CD8-positive, alpha-beta memory T cell (primary cell): Measurements from ENCODE around the gene RPS25. TPM values are rescaled to one million over a fixed set of nuclear protein-coding genes. Genes with fewer than 3 reads are reported as not detected.

Experiments
- CTCF ChIA-PET: fragments of 350-600 bp; sonication (Branson Sonifier 250); formaldehyde crosslinking; loops from one replicate; lab custom pipeline; 2021; ENCODE audit warnings: antibody characterized with exemption; lab: Charles Lee
- POLR2A ChIA-PET: fragments of 350-600 bp; sonication (Branson Sonifier 250); formaldehyde crosslinking; loops from one replicate; lab custom pipeline; 2021; ENCODE audit warnings: antibody characterized with exemption; lab: Charles Lee
- DNase-seq, 5 donors: peaks; one replicate each; pipeline versions ENCODE4 v3.0.0 to v3.0.0-alpha.2; 2020 to 2022; ENCODE audit warnings: mixed read lengths in 1 of 5
- H3K27ac ChIP-seq: one replicate; pipeline ENCODE4 v1.7.0; 2013; ENCODE audit warnings: low read depth, mild to moderate bottlenecking, low read length, moderate library complexity
- H3K27me3 ChIP-seq: 2 replicates; pipeline ENCODE4 v1.7.0; 2013; ENCODE audit warnings: low read length, mild to moderate bottlenecking; ENCODE audit not compliant: insufficient read depth, poor library complexity, severe bottlenecking
- H3K36me3 ChIP-seq: 2 replicates; pipeline ENCODE4 v1.7.0; 2013; ENCODE audit warnings: mild to moderate bottlenecking, low read length, moderate library complexity; ENCODE audit not compliant: insufficient read depth
- H3K4me1 ChIP-seq: 2 replicates; pipeline ENCODE4 v1.7.0; 2013; ENCODE audit warnings: mild to moderate bottlenecking, low read length, moderate library complexity; ENCODE audit not compliant: insufficient read depth
- H3K4me3 ChIP-seq: 2 replicates; pipeline ENCODE4 v1.7.0; 2013; ENCODE audit warnings: mild to moderate bottlenecking, low read length
- H3K9me3 ChIP-seq: 2 replicates; pipeline ENCODE4 v1.7.0; 2013; ENCODE audit warnings: mild to moderate bottlenecking, low read length
- H3K27ac Mint-ChIP-seq, 8 donors: one replicate each; pipeline ENCODE4 v1.8.0; 2020 to 2021; ENCODE audit warnings: mixed read lengths in 8 of 8, mild to moderate bottlenecking in 6 of 8, inconsistent platforms in 3 of 8, moderate library complexity in 3 of 8
- H3K27me3 Mint-ChIP-seq, 2 donors: one replicate each; pipeline ENCODE4 v1.8.0; 2020 to 2021; ENCODE audit warnings: mixed read lengths in 2 of 2, mild to moderate bottlenecking in 1 of 2, moderate library complexity in 1 of 2
- H3K36me3 Mint-ChIP-seq, 3 donors: one replicate each; pipeline ENCODE4 v1.8.0; 2020 to 2021; ENCODE audit warnings: mixed read lengths in 3 of 3, inconsistent platforms in 1 of 3, mild to moderate bottlenecking in 1 of 3
- H3K4me1 Mint-ChIP-seq, 3 donors: one replicate each; pipeline ENCODE4 v1.8.0; 2020 to 2021; ENCODE audit warnings: mixed read lengths in 3 of 3, inconsistent platforms in 1 of 3, mild to moderate bottlenecking in 1 of 3
- H3K4me3 Mint-ChIP-seq, 7 donors: one replicate each; pipeline ENCODE4 v1.8.0; 2020 to 2021; ENCODE audit warnings: mixed read lengths in 7 of 7, mild to moderate bottlenecking in 6 of 7, moderate library complexity in 4 of 7, inconsistent platforms in 2 of 7
- H3K9me3 Mint-ChIP-seq, 5 donors: one replicate each; pipeline ENCODE4 v1.8.0; 2020 to 2022; ENCODE audit warnings: mixed read lengths in 5 of 5, mild to moderate bottlenecking in 3 of 5, moderate library complexity in 2 of 5, inconsistent platforms in 1 of 5
- polyA plus RNA-seq: library from polyadenylated mRNA; unstranded; fragments of 300-500 nt; fragmentation: Illumina TruSeq; gene quantifications from one replicate; pipeline ENCODE4 v1.2.3, GENCODE V29; 2021
- total RNA-seq, 2 experiments: library from RNA; stranded (reverse); gene quantifications; one replicate each; pipeline ENCODE4 v1.2.3, GENCODE V29; 2021

Gene RPS25
- total and polyA plus RNA-seq, 3 experiments from 2014 or later = 1,415 to 4,526 (median 1,447) TPM

DNA sequence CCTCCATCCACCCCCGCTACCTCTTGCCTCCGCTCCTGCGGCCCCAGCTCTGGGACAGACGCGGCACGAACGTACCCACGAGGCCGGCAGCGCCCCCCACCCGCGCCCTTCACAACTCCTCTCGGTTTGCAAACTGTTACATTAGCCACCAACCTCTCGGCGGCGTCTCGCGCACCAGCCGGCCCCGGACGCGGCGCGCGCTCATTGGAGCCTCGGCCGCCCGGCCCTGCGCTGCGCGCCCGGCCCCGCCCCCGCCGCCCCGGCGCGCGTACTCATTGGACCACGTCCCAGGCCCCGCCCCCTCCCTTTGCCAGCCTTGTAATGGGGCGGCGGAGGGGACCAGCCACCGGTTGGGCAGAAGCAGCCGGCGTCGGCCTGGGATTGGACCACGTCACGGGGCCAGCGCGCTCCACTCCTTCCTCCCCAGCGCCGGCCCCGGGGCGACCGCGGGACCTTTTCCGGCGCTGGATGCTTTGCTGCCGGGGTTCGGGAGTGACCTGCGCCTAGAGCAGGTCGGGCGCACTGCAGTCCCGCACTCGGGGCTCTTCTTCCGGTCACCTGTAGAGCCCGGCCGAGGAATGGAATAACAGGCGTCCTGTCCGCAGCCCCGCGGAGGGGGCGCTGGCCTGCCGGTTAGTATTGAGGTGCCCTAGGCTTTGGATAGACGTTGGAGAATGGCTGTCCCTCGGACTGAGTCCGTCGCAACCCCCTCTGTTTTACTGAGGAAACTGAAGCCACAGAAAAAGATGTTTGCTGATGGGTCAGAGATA is 39.0 kb upstream of the RPS25 start, which contains the start of gene HYOU1:
Gene HYOU1 (minus strand): TSS at position 206 of the 770 bp plus-strand sequence. CDS start 1,045 bp downstream, outside the sequence.
- Mint-ChIP-seq H3K27me3 (no peaks in the 10 kb centered on the region), H3K9me3 (no peaks in the 10 kb centered on the region), H3K4me3 (peak within 1 kb of the TSS; percentile 91 to 99 (median 95)), H3K4me1 (peaks cover 35 to 43% (median 43%) of the 10 kb centered on the region in 3 donors), H3K36me3 (peaks cover 5 to 52% (median 10%) of the 10 kb centered on the region in 3 donors), H3K27ac (peak within 1 kb of the TSS; percentile 85 to 99 (median 98))
- peaks cover 22% of the 10 kb centered on the region for H3K4me1 ChIP-seq
- H3K27ac ChIP-seq = peak within 1 kb of the TSS; percentile 82
- peaks cover 30% of the 10 kb centered on the region for H3K36me3 ChIP-seq
- ChIA-PET POLR2A (interaction anchor here (0.6 to 3.1 kb wide), 7 partner anchors 10 to 43 kb away, joined by 3 to 30 read pairs (median 4); partner anchors contain the start of genes RPS25, TRAPPC4 and VPS11), CTCF (interaction anchor here (1.1 to 5.3 kb wide), 6 partner anchors 10 to 112 kb away, joined by 3 to 23 read pairs (median 4); partner anchors contain the start of genes DPAGT1, RPS25, TRAPPC4 and VPS11)
- peak; percentile 98 to 99 (median 98) for DNase-seq
- no peaks in the 10 kb centered on the region for H3K27me3 ChIP-seq
- H3K9me3 ChIP-seq = no peaks in the 10 kb centered on the region
- H3K4me3 ChIP-seq = peak within 1 kb of the TSS; percentile 84

GRCh38 chr11:119056421-119056999 is 38.4 kb upstream of the RPS25 start:
- POLR2A ChIA-PET = interaction anchor here (0.6 to 3.1 kb wide), 6 partner anchors 11 to 42 kb away, joined by 3 to 30 read pairs (median 7); partner anchors contain the start of genes RPS25, TRAPPC4 and VPS11

GRCh38 chr11:119055901-119056300 is 37.8 kb upstream of the RPS25 start:
- Mint-ChIP-seq H3K27ac (peak overlapping the region; percentile 76 to 97 (median 92)), H3K4me3 (peak overlapping the region; percentile 85 to 99 (median 94)), H3K36me3 (peaks cover 10 to 62% (median 13%) of the 10 kb centered on the region in 3 donors), H3K4me1 (peaks cover 35 to 55% (median 46%) of the 10 kb centered on the region in 3 donors), H3K9me3 (no peaks in the 10 kb centered on the region), H3K27me3 (no peaks in the 10 kb centered on the region)
- POLR2A ChIA-PET = interaction anchor here (0.6 to 3.1 kb wide), 5 partner anchors 11 to 39 kb away, joined by 3 to 30 read pairs (median 10); partner anchors contain the start of genes RPS25, SLC37A4, TRAPPC4 and VPS11
- Histone ChIP-seq H3K4me3 (peak overlapping the region; percentile 67), H3K27ac (peak overlapping the region; percentile 82), H3K4me1 (peaks cover 22% of the 10 kb centered on the region), H3K9me3 (no peaks in the 10 kb centered on the region), H3K36me3 (peaks cover 43% of the 10 kb centered on the region), H3K27me3 (no peaks in the 10 kb centered on the region)
- CTCF ChIA-PET = interaction anchor here (0.6 to 5.3 kb wide), 9 partner anchors 11 to 760 kb away, joined by 3 to 23 read pairs (median 3); partner anchors contain the start of genes CENATAC, DPAGT1, RPS25 and TRAPPC4
- DNase-seq = no peak

More at GRCh38 chr11:119056421-119056999, 38.4 kb upstream of the RPS25 start:
- peak overlapping the region; percentile 91 to 99 (median 95) for H3K4me3 Mint-ChIP-seq
- peaks cover 37% of the 10 kb centered on the region for H3K36me3 ChIP-seq
- peak; percentile 44 to 69 (median 56) for DNase-seq
- H3K27me3 Mint-ChIP-seq = no peaks in the 10 kb centered on the region
- peaks cover 8 to 57% (median 10%) of the 10 kb centered on the region in 3 donors for H3K36me3 Mint-ChIP-seq
- H3K27ac ChIP-seq = peak overlapping the region; percentile 82
- no peaks in the 10 kb centered on the region for H3K9me3 ChIP-seq
- peaks cover 35 to 50% (median 45%) of the 10 kb centered on the region in 3 donors for H3K4me1 Mint-ChIP-seq
- CTCF ChIA-PET = interaction anchor here (1.1 to 5.3 kb wide), 7 partner anchors 10 to 761 kb away, joined by 3 to 23 read pairs (median 3); partner anchors contain the start of genes CENATAC, DPAGT1, RPS25 and TRAPPC4
- H3K9me3 Mint-ChIP-seq = no peaks in the 10 kb centered on the region
- H3K4me1 ChIP-seq = peaks cover 22% of the 10 kb centered on the region
- H3K27me3 ChIP-seq = no peaks in the 10 kb centered on the region
- peak overlapping the region; percentile 67 for H3K4me3 ChIP-seq
- peak overlapping the region; percentile 85 to 99 (median 98) for H3K27ac Mint-ChIP-seq

- Histone ChIP-seq H3K4me1 (peaks cover 22% of the 10 kb centered on the region), H3K4me3 (no peak overlapping the region), H3K36me3 (peaks cover 51% of the 10 kb centered on the region), H3K27me3 (no peaks in the 10 kb centered on the region), H3K9me3 (no peaks in the 10 kb centered on the region), H3K27ac (no peak overlapping the region)
- no peak for DNase-seq
- POLR2A ChIA-PET = interaction anchor here (1.2 kb wide), 1 partner anchor 13 kb away, joined by 3 read pairs; the partner anchor contains the start of gene VPS11
- Mint-ChIP-seq H3K9me3 (no peaks in the 10 kb centered on the region), H3K36me3 (peaks cover 14 to 74% (median 16%) of the 10 kb centered on the region in 3 donors), H3K4me3 (peak overlapping the region in 5 of 7 donors; percentile 2 to 66 (median 47)), H3K4me1 (peaks cover 35 to 55% (median 46%) of the 10 kb centered on the region in 3 donors), H3K27ac (peak overlapping the region in 1 of 8 donors; percentile 51), H3K27me3 (no peaks in the 10 kb centered on the region)
- CTCF ChIA-PET = interaction anchor here (0.8 to 5.3 kb wide), 4 partner anchors 12 to 142 kb away, joined by 3 to 23 read pairs (median 4); partner anchors contain the start of genes RPS25, TRAPPC4 and VPS11
These were observed 36.3 kb upstream of the RPS25 start for GRCh38 chr11:119054418-119054817.

GRCh38 chr11:119052163-119052814 is 34.1 kb upstream of the RPS25 start:
- Histone ChIP-seq H3K4me3 (no peak overlapping the region), H3K9me3 (no peaks in the 10 kb centered on the region), H3K36me3 (peaks cover 69% of the 10 kb centered on the region), H3K27me3 (no peaks in the 10 kb centered on the region), H3K27ac (no peak overlapping the region), H3K4me1 (peaks cover 13% of the 10 kb centered on the region)
- Mint-ChIP-seq H3K27me3 (no peaks in the 10 kb centered on the region), H3K4me1 (peaks cover 25 to 44% (median 35%) of the 10 kb centered on the region in 3 donors), H3K27ac (peak overlapping the region in 4 of 8 donors; percentile 46 to 84 (median 50)), H3K36me3 (peaks cover 17 to 90% (median 18%) of the 10 kb centered on the region in 3 donors), H3K9me3 (no peaks in the 10 kb centered on the region), H3K4me3 (peak overlapping the region in 1 of 7 donors; percentile 27)
- ChIA-PET CTCF (no interaction called here), POLR2A (no interaction called here)
- no peak for DNase-seq

DNA sequence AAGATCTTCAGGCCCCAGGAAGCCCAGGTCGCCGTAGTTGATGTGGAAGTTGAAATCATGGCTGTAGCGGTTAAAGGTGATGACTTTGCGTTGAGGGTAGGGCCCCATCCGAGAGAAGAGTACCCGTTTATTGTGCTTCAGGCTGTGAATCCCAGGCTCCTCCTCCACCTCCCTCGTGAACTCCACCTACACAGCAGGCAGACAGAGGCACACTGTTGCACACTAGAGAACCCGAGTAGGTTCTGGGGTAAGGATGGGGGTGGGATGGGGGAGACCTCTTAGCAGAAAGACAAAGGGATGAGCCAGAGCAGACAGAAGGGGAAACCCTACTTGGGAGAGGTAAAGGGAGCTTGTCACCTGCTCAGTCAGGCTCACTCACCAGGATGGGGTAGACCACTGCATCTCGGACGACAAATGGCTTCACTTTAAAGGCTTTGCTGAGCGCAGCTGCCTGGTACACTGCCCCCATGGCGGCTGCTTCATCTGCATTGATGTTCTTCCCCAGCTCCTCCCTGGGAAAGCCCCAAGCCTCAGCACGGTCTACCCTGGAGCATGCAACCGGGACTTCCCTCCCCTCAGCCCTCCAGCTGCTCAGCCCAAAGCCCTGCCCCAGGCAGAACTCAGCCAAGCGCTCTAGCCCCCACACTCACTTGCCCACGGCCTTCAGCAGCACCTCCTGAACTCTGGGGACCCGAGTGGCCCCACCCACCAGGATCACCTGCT is 33.5 kb upstream of the RPS25 start:
- H3K4me3 Mint-ChIP-seq = peak overlapping the region in 2 of 7 donors; percentile 8 to 34
- no peaks in the 10 kb centered on the region for H3K9me3 ChIP-seq
- POLR2A ChIA-PET = interaction anchor here (0.6 kb wide), 2 partner anchors 34 to 43 kb away, joined by 3 read pairs; no protein-coding TSS in a partner anchor
- no peak overlapping the region for H3K4me3 ChIP-seq
- H3K27ac Mint-ChIP-seq = peak overlapping the region in 4 of 8 donors; percentile 43 to 73 (median 52)
- no peak overlapping the region for H3K27ac ChIP-seq
- no peaks in the 10 kb centered on the region for H3K27me3 Mint-ChIP-seq
- CTCF ChIA-PET = interaction anchor here (1.2 kb wide), 1 partner anchor 32 kb away, joined by 3 read pairs; no protein-coding TSS in a partner anchor
- H3K4me1 ChIP-seq = peaks cover 13% of the 10 kb centered on the region
- H3K4me1 Mint-ChIP-seq = peaks cover 24 to 44% (median 32%) of the 10 kb centered on the region in 3 donors
- H3K36me3 ChIP-seq = peaks cover 76% of the 10 kb centered on the region
- DNase-seq = no peak
- H3K27me3 ChIP-seq = no peaks in the 10 kb centered on the region
- H3K9me3 Mint-ChIP-seq = no peaks in the 10 kb centered on the region
- H3K36me3 Mint-ChIP-seq = peaks cover 19 to 94% (median 20%) of the 10 kb centered on the region in 3 donors
